GM21723 (cell line): ENCODE results near the gene SYAP1.
"Not testable (repeated sequence)": the region's sequence is repeated elsewhere in the genome, so short reads cannot be mapped to it uniquely, and the experiment has no call there.

Experiments
- ATAC-seq: cut with Tn5 transposase; IDR thresholded peaks from one replicate; pipeline ENCODE4 v1.9.1; 2021; ENCODE audit warnings: mild to moderate bottlenecking, moderate library complexity; ENCODE audit not compliant: unreplicated experiment

Gene SYAP1

GRCh38 chrX:16778545-16778944 lies 59.1 kb downstream of the SYAP1 start:
- ATAC-seq = no peak

GRCh38 chrX:16778993-16779392 lies 59.6 kb downstream of the SYAP1 start:
- ATAC-seq = no peak

- not testable (repeated sequence) for ATAC-seq
Measured at GRCh38 chrX:16779815-16780214, 60.4 kb downstream of the SYAP1 start.

GRCh38 chrX:16783452-16783851 lies 64.0 kb downstream of the SYAP1 start:
- no peak for ATAC-seq

GRCh38 chrX:16784440-16784839 lies 65.0 kb downstream of the SYAP1 start:
- not testable (repeated sequence) for ATAC-seq

DNA sequence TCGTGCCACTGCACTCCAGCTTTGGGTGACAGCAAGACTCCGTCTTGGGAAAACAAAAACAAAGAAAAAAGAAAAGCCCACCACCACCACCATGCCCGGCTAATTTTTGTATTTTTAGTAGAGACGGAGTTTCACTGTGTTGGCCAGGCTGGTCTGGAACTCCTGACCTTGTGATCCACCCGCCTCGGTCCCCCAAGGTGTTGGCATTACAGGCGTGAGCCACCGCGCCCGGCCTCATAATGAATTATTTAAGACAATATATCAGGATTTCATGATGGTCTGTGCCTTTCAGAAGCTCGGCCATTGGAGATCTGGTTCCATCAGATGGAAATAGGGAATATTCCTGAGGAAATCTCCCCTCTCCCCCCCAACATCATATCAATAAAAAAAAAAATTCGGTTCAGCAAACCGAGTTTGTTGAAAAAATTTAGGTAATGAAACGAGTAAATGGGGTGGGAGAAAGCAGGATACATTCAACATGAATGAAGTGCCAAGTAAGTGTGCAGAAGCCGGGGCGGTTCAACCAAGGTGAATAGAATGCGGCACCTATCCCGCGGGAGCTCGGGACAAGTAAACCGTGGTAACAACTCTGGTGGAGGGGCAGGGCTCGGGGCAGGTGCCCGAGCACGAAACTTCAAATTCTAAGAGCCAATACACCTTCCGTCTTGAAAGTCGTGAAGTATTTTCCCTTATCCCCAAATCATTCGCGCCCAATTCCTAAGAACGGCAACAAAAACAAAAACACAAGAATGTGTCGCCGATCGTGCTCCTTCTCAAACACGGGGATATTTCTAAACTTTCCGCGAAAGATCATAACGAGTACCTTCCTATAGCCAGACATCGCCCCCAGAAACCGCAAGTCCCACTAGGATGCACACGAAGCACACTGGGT lies 66.1 kb downstream of the SYAP1 start:
- ATAC-seq = no peak

GRCh38 chrX:16786139-16786790 lies 66.9 kb downstream of the SYAP1 start, which contains the start of gene TXLNG:
Gene TXLNG (plus strand): TSS chrX:16786466. CDS start chrX:16786488, 22 bp downstream.
- peak; percentile 99 for ATAC-seq

GRCh38 chrX:16786791-16787735 lies 67.7 kb downstream of the SYAP1 start:
- peak; percentile 25 for ATAC-seq

DNA sequence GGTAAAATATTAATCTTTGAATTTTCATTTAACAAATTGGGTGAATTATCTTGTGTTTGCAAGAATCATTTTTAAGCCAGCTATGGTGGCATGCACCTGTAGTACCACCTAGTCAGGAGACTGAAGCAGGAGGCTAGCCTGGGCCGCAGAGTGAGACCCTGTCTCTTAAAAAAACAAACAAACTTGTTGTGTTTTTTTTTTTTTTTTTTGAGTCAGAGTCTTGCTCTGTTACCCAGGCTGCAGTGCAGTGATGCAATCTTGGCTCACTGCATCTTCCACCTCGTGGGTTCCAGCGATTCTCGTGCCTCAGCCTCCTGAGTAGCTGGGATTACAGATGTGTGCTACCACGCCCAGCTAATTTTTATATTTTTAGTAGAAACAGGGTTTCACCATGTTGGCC lies 69.1 kb downstream of the SYAP1 start:
- no peak for ATAC-seq

DNA sequence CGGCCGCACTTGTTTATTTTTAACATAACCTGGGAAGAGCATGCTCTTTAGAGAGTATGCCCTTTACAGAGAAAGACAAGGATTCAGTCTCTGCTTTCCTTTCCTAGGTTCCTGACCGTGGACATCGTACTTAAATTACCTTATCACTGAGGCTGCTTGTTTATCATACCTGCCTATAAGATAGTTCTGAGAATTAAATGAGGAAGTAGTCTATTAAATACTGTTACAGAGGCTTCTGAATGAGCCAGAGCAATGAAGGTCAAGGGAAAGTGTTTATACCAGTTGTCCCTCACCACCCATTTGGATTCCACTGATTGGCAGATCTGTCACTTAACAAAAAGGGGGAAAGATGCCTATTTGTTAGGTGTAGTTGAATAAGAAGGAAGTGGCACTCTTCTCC lies 76.9 kb downstream of the SYAP1 start:
- no peak for ATAC-seq

- no peak for ATAC-seq
Measured at GRCh38 chrX:16797358-16797757, 77.9 kb downstream of the SYAP1 start.

DNA sequence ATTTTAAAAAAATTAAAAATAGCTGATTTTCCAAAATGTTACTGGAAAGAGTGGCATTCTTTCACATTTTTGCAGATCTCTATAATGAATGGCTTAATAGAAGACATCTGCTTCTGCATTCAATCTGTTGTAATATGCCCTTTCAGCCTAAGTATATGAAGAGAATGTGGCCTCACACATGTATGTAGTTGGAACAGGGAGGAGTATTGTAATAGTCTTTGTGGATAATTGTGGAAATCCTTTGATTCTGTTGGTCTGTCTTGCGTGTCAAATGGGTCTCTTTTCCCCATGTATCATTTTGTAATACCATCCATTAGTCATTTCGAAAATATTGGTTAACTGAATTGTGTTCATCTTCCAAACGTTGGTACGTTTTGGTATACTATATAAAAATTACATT lies 78.4 kb downstream of the SYAP1 start:
- ATAC-seq = no peak

- peak; percentile 82 for ATAC-seq
Measured at GRCh38 chrX:16804923-16805464, 85.6 kb downstream of the SYAP1 start.

DNA sequence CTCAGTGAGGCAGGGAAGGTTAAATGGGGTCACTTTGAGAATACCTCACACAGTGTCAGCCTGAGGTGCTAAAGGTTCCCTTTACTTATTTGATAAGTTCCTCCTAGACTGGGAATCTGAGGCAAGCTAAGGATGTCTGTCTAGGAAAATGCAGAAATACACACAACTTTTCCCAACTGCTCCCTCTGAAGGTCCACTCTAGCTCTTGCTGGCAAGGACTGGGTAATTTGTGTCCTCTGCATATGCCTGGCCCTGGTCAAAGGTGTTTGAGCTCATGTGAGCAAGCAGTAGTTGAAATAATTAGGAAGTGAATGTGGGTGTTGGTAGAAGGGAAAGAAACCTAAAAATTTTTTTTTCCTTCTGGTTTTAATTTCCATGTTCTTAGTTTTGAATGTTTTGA lies 88.1 kb downstream of the SYAP1 start:
- no peak for ATAC-seq

- ATAC-seq = no peak
Measured at GRCh38 chrX:16807976-16808542, 88.6 kb downstream of the SYAP1 start.

DNA sequence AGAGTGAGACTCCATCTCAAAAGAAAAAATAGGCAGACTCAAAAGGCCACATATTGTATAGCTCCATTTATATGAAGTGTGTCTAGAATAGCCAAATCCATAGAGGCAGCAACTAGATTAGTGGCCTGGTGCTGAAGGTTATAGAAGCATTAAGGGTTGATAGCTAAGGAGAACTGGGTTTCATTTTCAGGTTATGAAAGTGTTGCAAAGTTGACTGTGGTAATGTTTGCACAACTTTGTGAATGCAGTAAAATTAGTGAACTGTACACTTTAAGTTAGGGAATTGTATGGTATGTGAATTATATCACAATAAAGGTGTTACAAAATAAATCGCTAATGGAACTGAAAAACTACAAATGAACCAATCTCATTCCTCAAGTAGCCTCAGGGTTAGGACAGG lies 95.2 kb downstream of the SYAP1 start:
- ATAC-seq = no peak
